Liver (tissue), 3 donors: ENCODE results near the gene RUNX1.

ENCODE experiments used
- ATF3 ChIP-seq: IDR thresholded peaks from 2 replicates; pipeline ENCODE4 v1.6.1; 2016; ENCODE audit warnings: antibody characterized with exemption
- CTCF ChIP-seq: fragments of 150-350 bp; IDR thresholded peaks from 2 replicates; pipeline ENCODE4 v1.5.1; 2017; ENCODE audit warnings: improper control_type of control experiment, low read depth, low read length; ENCODE audit not compliant: missing input control
- FOXA1 ChIP-seq: IDR thresholded peaks from 2 replicates; pipeline ENCODE4 v1.6.1; 2016; ENCODE audit warnings: antibody characterized with exemption
- HNF4A ChIP-seq, 2 donors: conservative IDR thresholded peaks; 2 replicates each; pipeline ENCODE4 v1.6.1; 2016; ENCODE audit warnings: antibody characterized with exemption in 2 of 2, mild to moderate bottlenecking in 2 of 2
- HNF4G ChIP-seq: IDR thresholded peaks from 2 replicates; pipeline ENCODE4 v1.6.1; 2016; ENCODE audit warnings: antibody characterized with exemption
- MAX ChIP-seq: IDR thresholded peaks from 2 replicates; pipeline ENCODE4 v1.6.1; 2016; ENCODE audit warnings: antibody characterized with exemption
- RXRA ChIP-seq, 2 donors: IDR thresholded peaks; 2 replicates each; pipeline ENCODE4 v1.6.1; 2017 to 2018; ENCODE audit warnings: antibody characterized with exemption in 2 of 2, mild to moderate bottlenecking in 1 of 2
- SP1 ChIP-seq: IDR thresholded peaks from 2 replicates; pipeline ENCODE4 v1.6.1; 2018; ENCODE audit warnings: antibody characterized with exemption, mild to moderate bottlenecking
- YY1 ChIP-seq: IDR thresholded peaks from 2 replicates; pipeline ENCODE4 v1.6.1; 2016; ENCODE audit warnings: antibody characterized with exemption, mild to moderate bottlenecking
- TF ChIP-seq, protein P1 (sequence below): IDR thresholded peaks from 2 replicates; pipeline ENCODE4 v1.6.1; 2016; ENCODE audit warnings: antibody characterized with exemption
- donor health status: healthy.
- donor health status: healthy.

- TF ChIP-seq CTCF (no peak), MAX (no peak), ATF3 (no peak), YY1 (no peak), FOXA1 (no peak), HNF4A (conservative IDR thresholded peaks at IDR 0.05) (no peak), HNF4G (no peak), SP1 (no peak), RXRA (IDR thresholded peaks at IDR 0.05) (no peak)
- TF ChIP-seq, protein P1, sequence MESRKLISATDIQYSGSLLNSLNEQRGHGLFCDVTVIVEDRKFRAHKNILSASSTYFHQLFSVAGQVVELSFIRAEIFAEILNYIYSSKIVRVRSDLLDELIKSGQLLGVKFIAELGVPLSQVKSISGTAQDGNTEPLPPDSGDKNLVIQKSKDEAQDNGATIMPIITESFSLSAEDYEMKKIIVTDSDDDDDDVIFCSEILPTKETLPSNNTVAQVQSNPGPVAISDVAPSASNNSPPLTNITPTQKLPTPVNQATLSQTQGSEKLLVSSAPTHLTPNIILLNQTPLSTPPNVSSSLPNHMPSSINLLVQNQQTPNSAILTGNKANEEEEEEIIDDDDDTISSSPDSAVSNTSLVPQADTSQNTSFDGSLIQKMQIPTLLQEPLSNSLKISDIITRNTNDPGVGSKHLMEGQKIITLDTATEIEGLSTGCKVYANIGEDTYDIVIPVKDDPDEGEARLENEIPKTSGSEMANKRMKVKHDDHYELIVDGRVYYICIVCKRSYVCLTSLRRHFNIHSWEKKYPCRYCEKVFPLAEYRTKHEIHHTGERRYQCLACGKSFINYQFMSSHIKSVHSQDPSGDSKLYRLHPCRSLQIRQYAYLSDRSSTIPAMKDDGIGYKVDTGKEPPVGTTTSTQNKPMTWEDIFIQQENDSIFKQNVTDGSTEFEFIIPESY: no peak
Measured at GRCh38 chr21:34846601-34847112, 202.4 kb downstream of the RUNX1 start.
